H1 (cell line): ENCODE results near the gene SBF2. TPM values are rescaled to one million over a fixed set of nuclear protein-coding genes. Genes with fewer than 3 reads are reported as not detected.
A peak's percentile ranks its signal among the peaks of the same experiment; 100 is the strongest.

ENCODE experiments used
- CTCF ChIA-PET: fragments of 300-600 bp; sonication (Branson Sonifier 250); formaldehyde crosslinking; loops from one replicate; lab custom pipeline; 2021; ENCODE audit not compliant: partially characterized antibody; lab: Charles Lee
- POLR2A ChIA-PET: fragments of 300-600 bp; sonication (Branson Sonifier 250); formaldehyde crosslinking; loops from one replicate; lab custom pipeline; 2021; ENCODE audit warnings: inconsistent platforms; ENCODE audit not compliant: partially characterized antibody; lab: Charles Lee
- DNase-seq, 2 experiments: peaks; one replicate each; pipeline versions ENCODE4 v3.0.0 to v3.0.0-alpha.2; 2010 to 2022; ENCODE audit warnings: low spot score in 2 of 2, low read depth in 1 of 2, mixed read lengths in 1 of 2
- FAIRE-seq: peaks from 2 replicates; lab custom pipeline; 2011; peaks lifted over from hg19 to GRCh38; lab: Jason Lieb, UNC
- H2AFZ ChIP-seq: 2 replicates; pipeline ENCODE4 v1.8.1; 2012; ENCODE audit warnings: low read length, inconsistent platforms
- H2AK5ac ChIP-seq: 2 replicates; pipeline ENCODE4 v1.6.1; 2013; ENCODE audit warnings: low read depth, low read length
- H2BK120ac ChIP-seq: replicated peaks from 2 replicates; pipeline ENCODE3; 2013; ENCODE audit warnings: low read depth, low read length, inconsistent platforms
- H2BK12ac ChIP-seq: 2 replicates; pipeline ENCODE4 v1.6.1; 2013; ENCODE audit warnings: low read depth, low read length
- H2BK15ac ChIP-seq: 2 replicates; pipeline ENCODE4 v1.6.1; 2013; ENCODE audit warnings: low read length
- H2BK20ac ChIP-seq: 2 replicates; pipeline ENCODE4 v1.6.1; 2013; ENCODE audit warnings: low read length
- H2BK5ac ChIP-seq: 2 replicates; pipeline ENCODE4 v1.6.1; 2013; ENCODE audit warnings: low read depth, low read length
- H3K14ac ChIP-seq: 2 replicates; pipeline ENCODE4 v1.6.1; 2013; ENCODE audit warnings: inconsistent platforms; ENCODE audit not compliant: insufficient read length
- H3K18ac ChIP-seq: 2 replicates; pipeline ENCODE4 v1.6.1; 2013; ENCODE audit warnings: low read length; ENCODE audit errors: extremely low read depth
- H3K23ac ChIP-seq: 2 replicates; pipeline ENCODE4 v1.6.1; 2013; ENCODE audit warnings: inconsistent platforms; ENCODE audit not compliant: insufficient read length
- H3K23me2 ChIP-seq: 2 replicates; pipeline ENCODE4 v1.6.1; 2013; ENCODE audit warnings: low read depth, low read length
- H3K27ac ChIP-seq: 2 replicates; pipeline ENCODE4 v1.6.1; 2011; ENCODE audit warnings: low read depth, low read length, inconsistent platforms
- H3K27me3 ChIP-seq, 4 experiments: replicated peaks in 1 of 4; 1 replicate in 1 of 4; 2 replicates in 3 of 4; pipeline versions ENCODE4 v1.6.1 to v1.8.1; 2011 to 2013; ENCODE audit warnings: low read length in 3 of 4, mild to moderate bottlenecking in 3 of 4, inconsistent platforms in 2 of 4, mixed read lengths in 2 of 4, moderate library complexity in 1 of 4; ENCODE audit not compliant: control insufficient read depth in 3 of 4, insufficient read depth in 3 of 4; ENCODE audit errors: extremely low read depth in 1 of 4
- H3K36me3 ChIP-seq, 4 experiments: 2 replicates each; pipeline versions ENCODE4 v1.6.1 to v1.8.1; 2011 to 2013; ENCODE audit warnings: mild to moderate bottlenecking in 4 of 4, low read length in 3 of 4, moderate library complexity in 2 of 4, control low read depth in 1 of 4, inconsistent platforms in 1 of 4; ENCODE audit not compliant: insufficient read depth in 4 of 4, control insufficient read depth in 2 of 4
- H3K4ac ChIP-seq: replicated peaks from 2 replicates; pipeline ENCODE3; 2013; ENCODE audit warnings: low read length, low read depth, mixed read lengths, inconsistent platforms; ENCODE audit not compliant: insufficient read length
- H3K4me1 ChIP-seq, 4 experiments: replicated peaks in 1 of 4; 1 replicate in 1 of 4; 2 replicates in 3 of 4; pipeline versions ENCODE4 v1.6.1 to v1.8.1; 2011 to 2013; ENCODE audit warnings: low read length in 3 of 4, inconsistent platforms in 2 of 4, mixed read lengths in 1 of 4; ENCODE audit not compliant: insufficient read depth in 4 of 4, control insufficient read depth in 3 of 4
- H3K4me2 ChIP-seq, 2 experiments: 2 replicates each; pipeline versions ENCODE4 v1.6.1 to v1.8.1; 2011 to 2013; ENCODE audit warnings: low read depth in 2 of 2, low read length in 2 of 2, control low read depth in 1 of 2, inconsistent platforms in 1 of 2, mild to moderate bottlenecking in 1 of 2; ENCODE audit not compliant: insufficient read depth in 1 of 2
- H3K4me3 ChIP-seq, 4 experiments: fragments of 200-600, 300-600 bp in 1 of 4; sonication (generic), shearing (Covaris generic), sonication (Bioruptor Twin) in 1 of 4; 2 replicates each; pipeline versions ENCODE4 v1.5.1 to v1.8.1; 2011 to 2016; ENCODE audit warnings: low read length in 4 of 4, low read depth in 3 of 4, control low read depth in 2 of 4, inconsistent platforms in 2 of 4, mild to moderate bottlenecking in 2 of 4, mixed read lengths in 1 of 4, moderate library complexity in 1 of 4; ENCODE audit not compliant: insufficient read depth in 2 of 4; ENCODE audit errors: extremely low read depth in 1 of 4
- H3K56ac ChIP-seq: replicated peaks from 2 replicates; pipeline ENCODE3; 2013; ENCODE audit warnings: low read depth, mild to moderate bottlenecking, mixed read lengths, low read length, inconsistent platforms; ENCODE audit not compliant: insufficient read length
- H3K79me1 ChIP-seq: 2 replicates; pipeline ENCODE4 v1.6.1; 2013; ENCODE audit warnings: low read depth, low read length, control low read depth
- H3K79me2 ChIP-seq, 2 experiments: 2 replicates each; pipeline versions ENCODE4 v1.6.1 to v1.8.1; 2012 to 2013; ENCODE audit warnings: low read length in 2 of 2, mild to moderate bottlenecking in 2 of 2, inconsistent platforms in 1 of 2; ENCODE audit not compliant: insufficient read depth in 2 of 2, control insufficient read depth in 1 of 2
- H3K9ac ChIP-seq, 4 experiments: replicated peaks in 1 of 4; 1 replicate in 1 of 4; 2 replicates in 3 of 4; pipeline versions ENCODE4 v1.6.1 to v1.8.1; 2011 to 2013; ENCODE audit warnings: low read depth in 3 of 4, low read length in 3 of 4, control low read depth in 2 of 4, mild to moderate bottlenecking in 2 of 4, moderate library complexity in 2 of 4, inconsistent platforms in 1 of 4; ENCODE audit errors: extremely low read depth in 1 of 4
- H3K9me3 ChIP-seq, 2 experiments: 2 replicates each; pipeline versions ENCODE4 v1.6.1 to v1.8.1; 2012 to 2013; ENCODE audit warnings: mild to moderate bottlenecking in 2 of 2, moderate library complexity in 2 of 2, control low read depth in 1 of 2, inconsistent platforms in 1 of 2, low read depth in 1 of 2, low read length in 1 of 2, mixed read lengths in 1 of 2; ENCODE audit not compliant: insufficient read depth in 2 of 2
- H4K20me1 ChIP-seq, 2 experiments: replicated peaks in 1 of 2; 2 replicates each; pipeline versions ENCODE3 to v1.8.1; 2011 to 2013; ENCODE audit warnings: inconsistent platforms in 2 of 2, low read length in 2 of 2, mild to moderate bottlenecking in 1 of 2; ENCODE audit not compliant: insufficient read depth in 2 of 2, control insufficient read depth in 1 of 2
- H4K5ac ChIP-seq: 2 replicates; pipeline ENCODE4 v1.6.1; 2013; ENCODE audit warnings: low read length, low read depth, mixed read lengths, inconsistent platforms; ENCODE audit not compliant: insufficient read length
- H4K8ac ChIP-seq: 2 replicates; pipeline ENCODE4 v1.8.0; 2013; ENCODE audit warnings: mild to moderate bottlenecking, moderate library complexity, low read length, inconsistent platforms; ENCODE audit not compliant: insufficient read depth; ENCODE audit errors: extremely low read depth
- H4K91ac ChIP-seq: replicated peaks from 2 replicates; pipeline ENCODE3; 2013; ENCODE audit warnings: low read length, mixed read lengths, inconsistent platforms; ENCODE audit not compliant: insufficient read length
- BRCA1 ChIP-seq: IDR thresholded peaks from 2 replicates; pipeline ENCODE4 v1.6.1; 2012; ENCODE audit warnings: low read depth, low read length, improper control_type of control experiment
- CTCF ChIP-seq, 3 experiments: IDR thresholded peaks; 1 replicate in 2 of 3; 2 replicates in 1 of 3; pipeline versions ENCODE4 v1.5.1 to v1.6.1; 2011; ENCODE audit warnings: low read length in 3 of 3, mild to moderate bottlenecking in 3 of 3, inconsistent platforms in 2 of 3, low read depth in 1 of 3, moderate library complexity in 1 of 3; ENCODE audit not compliant: insufficient read depth in 1 of 3; ENCODE audit errors: control extremely low read depth in 1 of 3
- E2F6 ChIP-seq: IDR thresholded peaks from 2 replicates; pipeline ENCODE4 v1.6.1; 2012; ENCODE audit warnings: inconsistent platforms
- EP300 ChIP-seq, 2 experiments: IDR thresholded peaks; 1 replicate in 1 of 2; 2 replicates in 1 of 2; pipeline ENCODE4 v1.6.1; 2011 to 2012; ENCODE audit warnings: low read depth in 2 of 2, low read length in 2 of 2, mild to moderate bottlenecking in 2 of 2, borderline replicate concordance in 1 of 2, inconsistent platforms in 1 of 2, moderate library complexity in 1 of 2
- GTF2F1 ChIP-seq: IDR thresholded peaks from 2 replicates; pipeline ENCODE4 v1.6.1; 2012; ENCODE audit warnings: low read depth, low read length, improper control_type of control experiment, borderline replicate concordance
- HDAC2 ChIP-seq, 2 experiments: fragments of 300-600 bp in 1 of 2; sonication (generic) in 1 of 2; IDR thresholded peaks; 2 replicates each; pipeline ENCODE4 v1.6.1; 2011 to 2012; ENCODE audit warnings: low read depth in 2 of 2, low read length in 2 of 2, mild to moderate bottlenecking in 2 of 2, moderate library complexity in 2 of 2, borderline replicate concordance in 1 of 2, inconsistent platforms in 1 of 2
- MAX ChIP-seq: IDR thresholded peaks from 2 replicates; pipeline ENCODE4 v1.6.1; 2012; ENCODE audit warnings: inconsistent platforms
- POLR2A ChIP-seq, 2 experiments: IDR thresholded peaks; 1 replicate in 1 of 2; 2 replicates in 1 of 2; pipeline ENCODE4 v1.6.1; 2011; ENCODE audit warnings: low read depth in 2 of 2, low read length in 2 of 2, mild to moderate bottlenecking in 2 of 2; ENCODE audit errors: control extremely low read depth in 1 of 2
- POLR2AphosphoS5 ChIP-seq: IDR thresholded peaks from 2 replicates; pipeline ENCODE4 v1.6.1; 2011; ENCODE audit warnings: low read depth, low read length
- POU5F1 ChIP-seq: IDR thresholded peaks from 2 replicates; pipeline ENCODE4 v1.6.1; 2011; ENCODE audit warnings: low read depth, mild to moderate bottlenecking, low read length, moderate library complexity
- WGBS, 2 experiments: shearing (Covaris generic) in 1 of 2; methylation state at CpG; one replicate each; pipeline versions ENCODE4 v1.1.6 to v1.1.7; 2013 to 2015; ENCODE audit warnings: low lambda C conversion rate in 2 of 2, mixed read lengths in 2 of 2, inconsistent platforms in 1 of 2, low coverage in 1 of 2, missing lambda C conversion rate in 1 of 2; ENCODE audit not compliant: insufficient replicate concordance in 2 of 2, insufficient coverage in 1 of 2, insufficient read length in 1 of 2; ENCODE audit errors: extremely low coverage in 1 of 2, missing lambda C conversion rate in 1 of 2; 5-methylcytosine and 5-hydroxymethylcytosine counted together
- polyA plus RNA-seq, 7 experiments: library from polyadenylated mRNA; depleted of rRNA in 3 of 7; stranded (reverse) in 5 of 7; unstranded in 2 of 7; fragments of >200 nt in 5 of 7; fragments of 200-250 nt in 2 of 7; gene quantifications; 1 replicate in 5 of 7; 2 replicates in 1 of 7; 4 replicates in 1 of 7; pipeline versions ENCODE4 v1.2.1 to v1.2.3, GENCODE V29; 2011 to 2013; ENCODE audit warnings: missing spikeins in 2 of 7, mixed read lengths in 2 of 7
- total RNA-seq: library from RNA; stranded (reverse); fragmentation: NEBNext Ultra II Directional; extraction: Animal tissue kit (Norgen Biotek cat#: 25700); gene quantifications from 2 replicates; pipeline ENCODE4 v1.2.1, GENCODE V29; 2021

Gene SBF2
- total and polyA plus RNA-seq, 2 of the 8 experiments (the other 6 are each of a cell fraction or from before 2014, with no cell fraction given): 36.7 to 50.5 TPM

- ChIA-PET POLR2A (interaction anchor here (1.3 kb wide), 1 partner anchor 19 kb away, joined by 3 read pairs; no protein-coding TSS in a partner anchor), CTCF (interaction anchor here (0.8 to 2.4 kb wide), 4 partner anchors 9 to 70 kb away, joined by 3 to 11 read pairs (median 5); no protein-coding TSS in a partner anchor)
- Histone ChIP-seq H3K23ac (no peak overlapping the region), H3K9me3 (no peaks in the 10 kb centered on the region), H2BK20ac (peak overlapping the region; percentile 37), H3K23me2 (no peaks in the 10 kb centered on the region), H2BK5ac (peak overlapping the region; percentile 29; the same call in 1 of the 2 replicates), H3K18ac (no peak overlapping the region; the same call in 1 of the 2 replicates), H3K79me2 (no peaks in the 10 kb centered on the region), H3K4me2 (no peak overlapping the region), H3K36me3 (no peaks in the 10 kb centered on the region), H4K8ac (no peak overlapping the region), H2BK15ac (no peak overlapping the region), H3K56ac (no peak overlapping the region), H4K20me1 (no peaks in the 10 kb centered on the region), H3K4me3 (no peak overlapping the region), H2AFZ (no peak overlapping the region), H2BK12ac (peak overlapping the region; percentile 82), H3K27me3 (no peaks in the 10 kb centered on the region), H3K4me1 (peaks cover 0 to 19% (median 9%) of the 10 kb centered on the region in 4 experiments; a peak in 6 of 7 replicates), H4K5ac (no peak overlapping the region), H3K4ac (no peak overlapping the region), H2AK5ac (peak overlapping the region; percentile 58; the same call in 1 of the 2 replicates), H4K91ac (no peak overlapping the region), H3K14ac (no peak overlapping the region), H3K9ac (no peak overlapping the region), H2BK120ac (peak overlapping the region; percentile 83), H3K79me1 (no peaks in the 10 kb centered on the region), H3K27ac (no peak overlapping the region)
- DNase-seq (no peak), FAIRE-seq (no peak)
- 93% methylated on average over 6 of the region's 6 CpGs; no CpG with 5 or more reads in 1 of the 2 experiments for WGBS, 2 experiments
- no peak for TF ChIP-seq HDAC2 (IDR thresholded peaks at IDR 0.05; ENCODE audit: borderline replicate concordance in 1 of 2, low read depth in 2 of 2, low read length in 2 of 2)
- TF ChIP-seq E2F6: no peak
- TF ChIP-seq POU5F1: no peak
- no peak for TF ChIP-seq EP300 (IDR thresholded peaks at IDR 0.05; ENCODE audit: borderline replicate concordance in 1 of 2, low read depth in 2 of 2, low read length in 2 of 2)
- TF ChIP-seq CTCF (IDR thresholded peaks at IDR 0.05; ENCODE audit: control extremely low read depth in 1 of 3, insufficient read depth in 1 of 3, low read depth in 1 of 3, low read length in 3 of 3): no peak
- TF ChIP-seq POLR2A (IDR thresholded peaks at IDR 0.05; ENCODE audit: control extremely low read depth in 1 of 2, low read depth in 2 of 2, low read length in 2 of 2): no peak
- TF ChIP-seq BRCA1: no peak
- TF ChIP-seq POLR2AphosphoS5: no peak
- TF ChIP-seq GTF2F1: no peak
- no peak for TF ChIP-seq MAX
These were observed 390.4 kb downstream of the SBF2 start for GRCh38 chr11:9903579-9903978.
